Skeletal muscle satellite cell (primary cell): Measurements from ENCODE around the gene RAB11FIP2.

Experiments
- H3K27me3 ChIP-seq: 2 replicates; pipeline ENCODE4 v1.7.0; 2013; ENCODE audit warnings: low read length; ENCODE audit not compliant: control insufficient read depth, insufficient read depth
- H3K36me3 ChIP-seq: 2 replicates; pipeline ENCODE4 v1.7.0; 2013; ENCODE audit warnings: mild to moderate bottlenecking, control low read depth, low read length; ENCODE audit not compliant: insufficient read depth
- H3K4me1 ChIP-seq: 2 replicates; pipeline ENCODE4 v1.7.0; 2013; ENCODE audit warnings: low read length; ENCODE audit not compliant: control insufficient read depth, insufficient read depth
- H3K4me2 ChIP-seq: 2 replicates; pipeline ENCODE4 v1.7.0; 2013; ENCODE audit warnings: mild to moderate bottlenecking, low read length
- H3K4me3 ChIP-seq: 2 replicates; pipeline ENCODE4 v1.7.0; 2013; ENCODE audit warnings: low read length
- H3K9ac ChIP-seq: 2 replicates; pipeline ENCODE4 v1.7.0; 2013; ENCODE audit warnings: mild to moderate bottlenecking, low read depth, low read length, moderate library complexity
- H3K9me3 ChIP-seq: replicated peaks from 2 replicates; pipeline ENCODE4 v1.7.0; 2013; ENCODE audit warnings: mild to moderate bottlenecking, control low read depth, low read length

RAB11FIP2 gene

GRCh38 chr10:117980216-117980615 lies 66.5 kb downstream of the RAB11FIP2 start:
- Histone ChIP-seq H3K9ac (no peak overlapping the region), H3K4me1 (peaks cover 13% of the 10 kb centered on the region), H3K9me3 (no peaks in the 10 kb centered on the region), H3K36me3 (no peaks in the 10 kb centered on the region), H3K27me3 (no peaks in the 10 kb centered on the region), H3K4me2 (peak overlapping the region; percentile 7), H3K4me3 (no peak overlapping the region)

GRCh38 chr10:117972168-117972837 lies 74.4 kb downstream of the RAB11FIP2 start:
- H3K4me3 ChIP-seq, result no peak overlapping the region
- H3K9me3 ChIP-seq, result no peaks in the 10 kb centered on the region
- peaks cover 5% of the 10 kb centered on the region for H3K4me1 ChIP-seq
- H3K4me2 ChIP-seq, result no peak overlapping the region
- H3K36me3 ChIP-seq, result no peaks in the 10 kb centered on the region
- H3K27me3 ChIP-seq, result no peaks in the 10 kb centered on the region
- no peak overlapping the region for H3K9ac ChIP-seq

GRCh38 chr10:117970962-117971361 lies 75.8 kb downstream of the RAB11FIP2 start:
- no peak overlapping the region for H3K4me2 ChIP-seq
- no peak overlapping the region for H3K4me3 ChIP-seq
- H3K27me3 ChIP-seq, result no peaks in the 10 kb centered on the region
- no peaks in the 10 kb centered on the region for H3K36me3 ChIP-seq
- H3K9ac ChIP-seq, result no peak overlapping the region
- no peaks in the 10 kb centered on the region for H3K9me3 ChIP-seq
- H3K4me1 ChIP-seq, result peaks cover 5% of the 10 kb centered on the region

- no peaks in the 10 kb centered on the region for H3K9me3 ChIP-seq
- H3K4me2 ChIP-seq, result no peak overlapping the region
- H3K27me3 ChIP-seq, result no peaks in the 10 kb centered on the region
- peaks cover 5% of the 10 kb centered on the region for H3K4me1 ChIP-seq
- no peak overlapping the region for H3K4me3 ChIP-seq
- H3K36me3 ChIP-seq, result no peaks in the 10 kb centered on the region
- no peak overlapping the region for H3K9ac ChIP-seq
Observed at GRCh38 chr10:117969592-117969991, 77.1 kb downstream of the RAB11FIP2 start.

- H3K36me3 ChIP-seq, result no peaks in the 10 kb centered on the region
- H3K4me2 ChIP-seq, result no peak overlapping the region
- H3K27me3 ChIP-seq, result no peaks in the 10 kb centered on the region
- no peaks in the 10 kb centered on the region for H3K9me3 ChIP-seq
- H3K4me1 ChIP-seq, result peaks cover 5% of the 10 kb centered on the region
- H3K4me3 ChIP-seq, result no peak overlapping the region
- H3K9ac ChIP-seq, result no peak overlapping the region
Observed at GRCh38 chr10:117968354-117969182, 78.2 kb downstream of the RAB11FIP2 start.

- Histone ChIP-seq H3K27me3 (no peaks in the 10 kb centered on the region), H3K9me3 (no peaks in the 10 kb centered on the region), H3K9ac (no peak overlapping the region), H3K4me1 (peaks cover 5% of the 10 kb centered on the region), H3K4me3 (no peak overlapping the region), H3K4me2 (no peak overlapping the region), H3K36me3 (no peaks in the 10 kb centered on the region)
Observed at GRCh38 chr10:117967149-117967650, 79.5 kb downstream of the RAB11FIP2 start.

- H3K27me3 ChIP-seq, result no peaks in the 10 kb centered on the region
- H3K9ac ChIP-seq, result no peak overlapping the region
- H3K4me1 ChIP-seq, result peaks cover 5% of the 10 kb centered on the region
- no peaks in the 10 kb centered on the region for H3K9me3 ChIP-seq
- no peaks in the 10 kb centered on the region for H3K36me3 ChIP-seq
- no peak overlapping the region for H3K4me2 ChIP-seq
- no peak overlapping the region for H3K4me3 ChIP-seq
Observed at GRCh38 chr10:117965984-117966383, 80.8 kb downstream of the RAB11FIP2 start.

GRCh38 chr10:117964536-117964935 lies 82.2 kb downstream of the RAB11FIP2 start:
- Histone ChIP-seq H3K4me2 (no peak overlapping the region), H3K36me3 (no peaks in the 10 kb centered on the region), H3K9me3 (no peaks in the 10 kb centered on the region), H3K27me3 (no peaks in the 10 kb centered on the region), H3K4me3 (no peak overlapping the region), H3K9ac (no peak overlapping the region), H3K4me1 (peaks cover 5% of the 10 kb centered on the region)

GRCh38 chr10:117960345-117960935 lies 86.3 kb downstream of the RAB11FIP2 start:
- H3K4me2 ChIP-seq, result no peak overlapping the region
- H3K9me3 ChIP-seq, result no peaks in the 10 kb centered on the region
- no peak overlapping the region for H3K9ac ChIP-seq
- H3K4me3 ChIP-seq, result no peak overlapping the region
- no peaks in the 10 kb centered on the region for H3K27me3 ChIP-seq
- no peaks in the 10 kb centered on the region for H3K36me3 ChIP-seq
- no peaks in the 10 kb centered on the region for H3K4me1 ChIP-seq

- Histone ChIP-seq H3K4me1 (no peaks in the 10 kb centered on the region), H3K27me3 (no peaks in the 10 kb centered on the region), H3K9ac (no peak overlapping the region), H3K9me3 (no peaks in the 10 kb centered on the region), H3K4me3 (no peak overlapping the region), H3K4me2 (no peak overlapping the region), H3K36me3 (no peaks in the 10 kb centered on the region)
Observed at GRCh38 chr10:117956972-117957371, 89.8 kb downstream of the RAB11FIP2 start.

- no peak overlapping the region for H3K4me2 ChIP-seq
- no peak overlapping the region for H3K4me3 ChIP-seq
- no peak overlapping the region for H3K9ac ChIP-seq
- no peaks in the 10 kb centered on the region for H3K36me3 ChIP-seq
- peaks cover 2% of the 10 kb centered on the region for H3K27me3 ChIP-seq
- no peaks in the 10 kb centered on the region for H3K9me3 ChIP-seq
- H3K4me1 ChIP-seq, result no peaks in the 10 kb centered on the region
Observed at GRCh38 chr10:117955176-117955575, 91.6 kb downstream of the RAB11FIP2 start.
